CD4-positive, alpha-beta T cell (primary cell): ENCODE data around the gene ABCC6. TPM values are rescaled to one million over a fixed set of nuclear protein-coding genes. Genes with fewer than 3 reads are reported as not detected.
"Not testable (repeated sequence)": the region's sequence is repeated elsewhere in the genome, so short reads cannot be mapped to it uniquely, and the experiment has no call there.

Source experiments
- ATAC-seq: fragments of 200-7000 bp; cut with Tn5 transposase; one replicate; pipeline ENCODE4 v1.10.0; 2022; ENCODE audit warnings: mild to moderate bottlenecking; ENCODE audit not compliant: poor library complexity
- CTCF ChIA-PET: fragments of 350-600 bp; sonication (Branson Sonifier 250); formaldehyde crosslinking; loops from one replicate; lab custom pipeline; 2021; ENCODE audit warnings: antibody characterized with exemption, inconsistent platforms; lab: Charles Lee
- POLR2A ChIA-PET: fragments of 350-600 bp; sonication (Branson Sonifier 250); formaldehyde crosslinking; loops from one replicate; lab custom pipeline; 2021; ENCODE audit warnings: antibody characterized with exemption, inconsistent platforms; lab: Charles Lee
- DNase-seq, 14 experiments: peaks; one replicate each; pipeline ENCODE4 v3.0.0-alpha.2; 2013 to 2020; ENCODE audit warnings: mixed read lengths in 2 of 14
- H3K27ac ChIP-seq, 2 donors: one replicate each; pipeline versions ENCODE4 v1.5.1 to v1.7.0; 2013; ENCODE audit warnings: low read length in 2 of 2, low read depth in 1 of 2, mild to moderate bottlenecking in 1 of 2
- H3K27me3 ChIP-seq, 2 experiments: 1 replicate in 1 of 2; 2 replicates in 1 of 2; pipeline versions ENCODE4 v1.6.1 to v1.7.0; 2013; ENCODE audit warnings: low read length in 2 of 2, control low read depth in 1 of 2, mild to moderate bottlenecking in 1 of 2, moderate library complexity in 1 of 2; ENCODE audit not compliant: insufficient read depth in 2 of 2, control insufficient read depth in 1 of 2
- H3K36me3 ChIP-seq: one replicate; pipeline ENCODE4 v1.6.1; 2013; ENCODE audit warnings: low read length, control low read depth; ENCODE audit not compliant: insufficient read depth
- H3K4me1 ChIP-seq: one replicate; pipeline ENCODE4 v1.6.1; 2013; ENCODE audit warnings: low read length, control low read depth; ENCODE audit not compliant: insufficient read depth
- H3K4me3 ChIP-seq: one replicate; pipeline ENCODE4 v1.5.1; 2013; ENCODE audit warnings: mild to moderate bottlenecking, low read length, moderate library complexity
- H3K9me3 ChIP-seq, 2 experiments: 1 replicate in 1 of 2; 2 replicates in 1 of 2; pipeline versions ENCODE4 v1.6.1 to v1.7.0; 2013; ENCODE audit warnings: low read length in 2 of 2, mild to moderate bottlenecking in 2 of 2, control low read depth in 1 of 2, moderate library complexity in 1 of 2; ENCODE audit not compliant: control insufficient read depth in 1 of 2, insufficient read depth in 1 of 2
- H3K27ac Mint-ChIP-seq: one replicate; pipeline ENCODE4 v1.8.0; 2020; ENCODE audit warnings: mixed read lengths
- H3K27me3 Mint-ChIP-seq: one replicate; pipeline ENCODE4 v1.8.0; 2021; ENCODE audit warnings: mixed read lengths
- H3K36me3 Mint-ChIP-seq: one replicate; pipeline ENCODE4 v1.8.0; 2021; ENCODE audit warnings: low read depth, mixed read lengths
- H3K4me1 Mint-ChIP-seq: one replicate; pipeline ENCODE4 v1.8.0; 2021; ENCODE audit warnings: low read depth, mixed read lengths
- H3K4me3 Mint-ChIP-seq: one replicate; pipeline ENCODE4 v1.8.0; 2020; ENCODE audit warnings: mild to moderate bottlenecking, mixed read lengths
- H3K9me3 Mint-ChIP-seq: one replicate; pipeline ENCODE4 v1.8.0; 2020; ENCODE audit warnings: mixed read lengths
- intact Hi-C, 2 experiments: fragments of 100-400 bp; cut with DNase I in 1 of 2; cut with micrococcal nuclease in 1 of 2; formaldehyde crosslinking; loops; one replicate each; pipeline versions ENCODE4 v1.15.1 to v1.9.0; 2023 to 2025; cut with DNase I, micrococcal nuclease
- polyA plus RNA-seq, 2 donors: library from polyadenylated mRNA; unstranded; fragments of 120-200 nt; gene quantifications; one replicate each; pipeline ENCODE4 v1.2.1, GENCODE V29; 2013
- total RNA-seq, 174 experiments: library from RNA in 2 of 174; stranded (reverse) in 2 of 174; gene quantifications; one replicate each; pipeline ENCODE4 v1.2.3 and lab custom pipeline; 2021 to 2026

Gene ABCC6
- total RNA-seq (not detected), total RNA-seq (lab: John Stamatoyannopoulos, UW) (0 to 0.34 (median 0) reads per million in 172 experiments)
- polyA plus RNA-seq (2013, experiment 1 of 2): 0.52 TPM
- polyA plus RNA-seq (2013, experiment 2 of 2): 0.48 TPM

GRCh38 chr16:16222850-16223661 is at the start of gene ABCC6:
TSS of gene ABCC6 (minus strand) at chr16:16223494. CDS start at chr16:16223434, 60 bp downstream.
- ATAC-seq, H3K36me3 ChIP-seq, H3K4me1 Mint-ChIP-seq, H3K27me3 Mint-ChIP-seq, intact Hi-C loops, H3K4me3 ChIP-seq, CTCF ChIA-PET, H3K4me3 Mint-ChIP-seq, H3K27ac ChIP-seq, H3K36me3 Mint-ChIP-seq, H3K9me3 ChIP-seq, H3K9me3 Mint-ChIP-seq, H3K4me1 ChIP-seq, POLR2A ChIA-PET, H3K27me3 ChIP-seq, DNase-seq, H3K27ac Mint-ChIP-seq: not testable (repeated sequence)

GRCh38 chr16:16272573-16273221 is 49.4 kb upstream of the ABCC6 start:
- H3K9me3 ChIP-seq, H3K4me3 Mint-ChIP-seq, H3K27me3 ChIP-seq, H3K9me3 Mint-ChIP-seq, H3K27ac ChIP-seq, H3K27ac Mint-ChIP-seq, H3K4me1 ChIP-seq, H3K36me3 ChIP-seq, ATAC-seq, intact Hi-C loops, POLR2A ChIA-PET, CTCF ChIA-PET, H3K4me3 ChIP-seq, H3K27me3 Mint-ChIP-seq, H3K4me1 Mint-ChIP-seq, DNase-seq: not testable (repeated sequence)
- H3K36me3 Mint-ChIP-seq: peaks cover 14% of the 10 kb centered on the region

GRCh38 chr16:16271658-16272057 is 48.4 kb upstream of the ABCC6 start:
- H3K4me3 Mint-ChIP-seq, DNase-seq, H3K4me3 ChIP-seq, H3K4me1 ChIP-seq, H3K9me3 Mint-ChIP-seq, H3K27me3 ChIP-seq, H3K27ac ChIP-seq, H3K9me3 ChIP-seq, H3K27me3 Mint-ChIP-seq, POLR2A ChIA-PET, H3K27ac Mint-ChIP-seq, intact Hi-C loops, CTCF ChIA-PET, H3K4me1 Mint-ChIP-seq, H3K36me3 ChIP-seq, ATAC-seq: not testable (repeated sequence)
- H3K36me3 Mint-ChIP-seq: peaks cover 14% of the 10 kb centered on the region

GRCh38 chr16:16268185-16268808 is 45.0 kb upstream of the ABCC6 start:
- H3K4me1 ChIP-seq, H3K27me3 ChIP-seq, H3K9me3 ChIP-seq, POLR2A ChIA-PET, H3K4me3 ChIP-seq, CTCF ChIA-PET, ATAC-seq, intact Hi-C loops, H3K27me3 Mint-ChIP-seq, H3K27ac Mint-ChIP-seq, H3K4me1 Mint-ChIP-seq, H3K4me3 Mint-ChIP-seq, H3K36me3 ChIP-seq, H3K27ac ChIP-seq, H3K9me3 Mint-ChIP-seq, DNase-seq: not testable (repeated sequence)
- H3K36me3 Mint-ChIP-seq: peaks cover 14% of the 10 kb centered on the region

- H3K27ac ChIP-seq, POLR2A ChIA-PET, H3K9me3 ChIP-seq, H3K27ac Mint-ChIP-seq, ATAC-seq, CTCF ChIA-PET, H3K4me1 Mint-ChIP-seq, H3K27me3 Mint-ChIP-seq, H3K27me3 ChIP-seq, H3K4me1 ChIP-seq, H3K9me3 Mint-ChIP-seq, H3K4me3 Mint-ChIP-seq, H3K36me3 ChIP-seq, H3K4me3 ChIP-seq, intact Hi-C loops, DNase-seq: not testable (repeated sequence)
- peaks cover 14% of the 10 kb centered on the region for H3K36me3 Mint-ChIP-seq
Measured at GRCh38 chr16:16267708-16268107, 44.4 kb upstream of the ABCC6 start.

GRCh38 chr16:16265044-16265443 is 41.8 kb upstream of the ABCC6 start:
- H3K9me3 Mint-ChIP-seq, POLR2A ChIA-PET, H3K4me3 ChIP-seq, H3K27ac Mint-ChIP-seq, CTCF ChIA-PET, DNase-seq, H3K4me1 ChIP-seq, H3K27ac ChIP-seq, H3K27me3 Mint-ChIP-seq, H3K4me1 Mint-ChIP-seq, intact Hi-C loops, ATAC-seq, H3K36me3 ChIP-seq, H3K27me3 ChIP-seq, H3K9me3 ChIP-seq, H3K4me3 Mint-ChIP-seq: not testable (repeated sequence)
- H3K36me3 Mint-ChIP-seq: peaks cover 14% of the 10 kb centered on the region
